22Rv1 (cell line): Measurements from ENCODE around the gene NDUFS1.

ENCODE experiments used
- ZFX ChIP-seq: fragments of 450-650 bp; IDR thresholded peaks from 2 replicates; pipeline ENCODE4 v1.6.1; 2017; ENCODE audit warnings: antibody characterized with exemption, borderline replicate concordance
- TF ChIP-seq, protein P1 (sequence below): fragments of 450-650 bp; IDR thresholded peaks from 2 replicates; pipeline ENCODE4 v1.5.1; 2017; ENCODE audit warnings: mild to moderate bottlenecking

DNA sequence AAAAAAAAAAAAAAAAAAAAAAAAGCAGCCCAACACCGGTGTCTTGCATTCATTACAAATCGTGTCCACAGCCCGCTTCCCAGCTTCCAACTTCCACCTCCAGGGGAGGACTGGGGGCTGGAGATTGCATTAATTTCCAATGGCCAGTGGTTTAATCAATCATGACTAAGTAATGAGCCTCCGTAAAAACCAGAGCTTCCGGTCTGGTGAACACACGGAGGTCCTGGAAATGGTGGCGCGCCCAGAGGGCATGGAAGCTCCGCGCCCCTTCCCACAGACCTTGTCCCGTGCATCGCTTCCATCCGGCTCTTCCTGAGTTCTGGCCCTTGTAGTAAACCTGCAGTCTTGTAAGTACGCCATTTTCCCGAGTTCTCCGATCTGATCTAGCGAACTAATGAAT, 44.1 kb upstream of the NDUFS1 start:
- TF ChIP-seq, protein P1, sequence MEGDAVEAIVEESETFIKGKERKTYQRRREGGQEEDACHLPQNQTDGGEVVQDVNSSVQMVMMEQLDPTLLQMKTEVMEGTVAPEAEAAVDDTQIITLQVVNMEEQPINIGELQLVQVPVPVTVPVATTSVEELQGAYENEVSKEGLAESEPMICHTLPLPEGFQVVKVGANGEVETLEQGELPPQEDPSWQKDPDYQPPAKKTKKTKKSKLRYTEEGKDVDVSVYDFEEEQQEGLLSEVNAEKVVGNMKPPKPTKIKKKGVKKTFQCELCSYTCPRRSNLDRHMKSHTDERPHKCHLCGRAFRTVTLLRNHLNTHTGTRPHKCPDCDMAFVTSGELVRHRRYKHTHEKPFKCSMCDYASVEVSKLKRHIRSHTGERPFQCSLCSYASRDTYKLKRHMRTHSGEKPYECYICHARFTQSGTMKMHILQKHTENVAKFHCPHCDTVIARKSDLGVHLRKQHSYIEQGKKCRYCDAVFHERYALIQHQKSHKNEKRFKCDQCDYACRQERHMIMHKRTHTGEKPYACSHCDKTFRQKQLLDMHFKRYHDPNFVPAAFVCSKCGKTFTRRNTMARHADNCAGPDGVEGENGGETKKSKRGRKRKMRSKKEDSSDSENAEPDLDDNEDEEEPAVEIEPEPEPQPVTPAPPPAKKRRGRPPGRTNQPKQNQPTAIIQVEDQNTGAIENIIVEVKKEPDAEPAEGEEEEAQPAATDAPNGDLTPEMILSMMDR, result no peak
- no peak for TF ChIP-seq ZFX
